ENCODE measurements around the gene AGMO.

DNA sequence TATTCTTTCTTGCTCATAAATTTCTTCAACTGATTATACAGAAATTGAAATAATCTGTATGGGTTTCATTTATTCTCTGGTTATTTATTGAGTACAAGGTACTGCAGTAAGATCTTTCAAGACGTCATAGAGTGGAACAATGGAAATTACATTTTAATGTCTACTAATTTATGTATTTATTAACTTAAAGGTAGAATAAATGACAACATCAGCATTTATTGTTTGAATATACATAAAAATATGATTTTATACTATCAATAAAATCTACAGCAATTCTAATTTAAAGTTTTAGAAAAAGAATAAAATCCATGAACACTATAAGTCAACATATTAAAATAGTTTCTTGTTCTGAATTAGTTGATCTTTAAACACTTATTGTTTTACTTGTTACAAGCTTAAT, 158.5 kb downstream of the AGMO start:
- TF ChIP-seq, protein P1, sequence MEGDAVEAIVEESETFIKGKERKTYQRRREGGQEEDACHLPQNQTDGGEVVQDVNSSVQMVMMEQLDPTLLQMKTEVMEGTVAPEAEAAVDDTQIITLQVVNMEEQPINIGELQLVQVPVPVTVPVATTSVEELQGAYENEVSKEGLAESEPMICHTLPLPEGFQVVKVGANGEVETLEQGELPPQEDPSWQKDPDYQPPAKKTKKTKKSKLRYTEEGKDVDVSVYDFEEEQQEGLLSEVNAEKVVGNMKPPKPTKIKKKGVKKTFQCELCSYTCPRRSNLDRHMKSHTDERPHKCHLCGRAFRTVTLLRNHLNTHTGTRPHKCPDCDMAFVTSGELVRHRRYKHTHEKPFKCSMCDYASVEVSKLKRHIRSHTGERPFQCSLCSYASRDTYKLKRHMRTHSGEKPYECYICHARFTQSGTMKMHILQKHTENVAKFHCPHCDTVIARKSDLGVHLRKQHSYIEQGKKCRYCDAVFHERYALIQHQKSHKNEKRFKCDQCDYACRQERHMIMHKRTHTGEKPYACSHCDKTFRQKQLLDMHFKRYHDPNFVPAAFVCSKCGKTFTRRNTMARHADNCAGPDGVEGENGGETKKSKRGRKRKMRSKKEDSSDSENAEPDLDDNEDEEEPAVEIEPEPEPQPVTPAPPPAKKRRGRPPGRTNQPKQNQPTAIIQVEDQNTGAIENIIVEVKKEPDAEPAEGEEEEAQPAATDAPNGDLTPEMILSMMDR (conservative IDR thresholded peaks at IDR 0.05) = no peak
- TF ChIP-seq ZFX (IDR thresholded peaks at IDR 0.05) = no peak
